Thoracic aorta (tissue), 2 donors: Measurements from ENCODE around the gene NPW. TPM values are rescaled to one million over a fixed set of nuclear protein-coding genes. Genes with fewer than 3 reads are reported as not detected.
A peak's percentile ranks its signal among the peaks of the same experiment; 100 is the strongest.

ENCODE experiments used
- ATAC-seq: fragments of 150-250 bp; one replicate; pipeline ENCODE4 v1.8.0; 2017; ENCODE audit warnings: low read depth; ENCODE audit not compliant: insufficient number of reproducible peaks, low FRiP score
- DNase-seq: peaks from one replicate; pipeline ENCODE4 v3.0.0-alpha.2; 2020; ENCODE audit warnings: low spot score
- H3K27ac ChIP-seq, 2 donors: fragments of 200-600 bp; sonication (generic); 1 replicate in 1 of 2; 2 replicates in 1 of 2; pipeline ENCODE4 v1.5.1; 2016; ENCODE audit warnings: mild to moderate bottlenecking in 2 of 2, moderate library complexity in 2 of 2
- H3K27me3 ChIP-seq: fragments of 200-600 bp; sonication (generic); replicated peaks from 2 replicates; pipeline ENCODE4 v1.6.0; 2016; ENCODE audit warnings: mild to moderate bottlenecking; ENCODE audit not compliant: insufficient read depth
- H3K36me3 ChIP-seq: fragments of 200-600 bp; sonication (generic); one replicate; pipeline ENCODE4 v1.5.1; 2016
- H3K4me1 ChIP-seq, 2 donors: fragments of 200-600 bp; sonication (generic); 1 replicate in 1 of 2; 2 replicates in 1 of 2; pipeline versions ENCODE4 v1.5.1 to v1.6.0; 2016; ENCODE audit warnings: low read depth in 2 of 2, mild to moderate bottlenecking in 1 of 2; ENCODE audit not compliant: control insufficient read depth in 1 of 2
- H3K4me3 ChIP-seq: fragments of 200-600 bp; sonication (generic); 2 replicates; pipeline ENCODE4 v1.5.1; 2016; ENCODE audit warnings: mild to moderate bottlenecking
- H3K9me3 ChIP-seq: fragments of 200-600 bp; sonication (generic); 2 replicates; pipeline ENCODE4 v1.5.1; 2016
- CTCF ChIP-seq: fragments of 200-600 bp; sonication (generic); IDR thresholded peaks from one replicate; pipeline ENCODE4 v1.5.1; 2019; ENCODE audit warnings: antibody characterized with exemption
- total RNA-seq, 2 donors: library from RNA; depleted of rRNA; stranded (reverse); fragments of >200 nt; gene quantifications; one replicate each; pipeline versions ENCODE4 v1.1.0 to v1.2.3, GENCODE V29; 2016

The NPW gene
- total RNA-seq, 2 donors from 2014 or later: not detected

GRCh38 chr16:2002406-2003230 lies 17.0 kb upstream of the NPW start:
- Histone ChIP-seq H3K36me3 (peaks cover 45% of the 10 kb centered on the region), H3K9me3 (no peaks in the 10 kb centered on the region), H3K4me1 (peaks cover 15 to 30% of the 10 kb centered on the region in 2 donors), H3K27ac (no peak overlapping the region), H3K4me3 (no peak overlapping the region), H3K27me3 (no peaks in the 10 kb centered on the region)
- no peak for TF ChIP-seq CTCF
- DNase-seq (no peak), ATAC-seq (no peak)

- no peak for TF ChIP-seq CTCF
Measured at GRCh38 chr16:2003231-2003826, 16.3 kb upstream of the NPW start.

GRCh38 chr16:2003827-2004641 lies 15.6 kb upstream of the NPW start:
- H3K4me3 ChIP-seq: peak overlapping the region; percentile 32
- H3K9me3 ChIP-seq: no peaks in the 10 kb centered on the region
- H3K4me1 ChIP-seq: peaks cover 27 to 44% of the 10 kb centered on the region in 2 donors
- peak; percentile 46 for ATAC-seq
- H3K36me3 ChIP-seq: peaks cover 35% of the 10 kb centered on the region
- no peak overlapping the region for H3K27ac ChIP-seq
- no peaks in the 10 kb centered on the region for H3K27me3 ChIP-seq
- no peak for DNase-seq
- peak; percentile 87 for TF ChIP-seq CTCF

More at GRCh38 chr16:2003231-2003826, 16.3 kb upstream of the NPW start:
- Histone ChIP-seq H3K27me3 (no peaks in the 10 kb centered on the region), H3K4me1 (peaks cover 22 to 37% of the 10 kb centered on the region in 2 donors), H3K9me3 (no peaks in the 10 kb centered on the region), H3K27ac (no peak overlapping the region), H3K4me3 (no peak overlapping the region), H3K36me3 (peaks cover 40% of the 10 kb centered on the region)
- ATAC-seq: no peak
- DNase-seq: no peak

GRCh38 chr16:2004795-2005517 lies 14.6 kb upstream of the NPW start:
- no peak for ATAC-seq
- H3K4me1 ChIP-seq: peaks cover 27 to 46% of the 10 kb centered on the region in 2 donors
- no peak overlapping the region for H3K27ac ChIP-seq

More at GRCh38 chr16:2004795-2005517, 14.6 kb upstream of the NPW start:
- peaks cover 26% of the 10 kb centered on the region for H3K36me3 ChIP-seq
- TF ChIP-seq CTCF: no peak
- H3K9me3 ChIP-seq: no peaks in the 10 kb centered on the region
- no peak for DNase-seq
- no peak overlapping the region for H3K4me3 ChIP-seq
- no peaks in the 10 kb centered on the region for H3K27me3 ChIP-seq
